Kidney epithelial cell (primary cell): ENCODE results near the gene GGT1. TPM values are rescaled to one million over a fixed set of nuclear protein-coding genes. Genes with fewer than 3 reads are reported as not detected.
"Not testable (repeated sequence)": the region's sequence is repeated elsewhere in the genome, so short reads cannot be mapped to it uniquely, and the experiment has no call there.

Experiments used
- DNase-seq: peaks from one replicate; pipeline ENCODE4 v3.0.0-alpha.2; 2010; ENCODE audit warnings: low read depth
- H3K27me3 ChIP-seq: 2 replicates; pipeline ENCODE4 v1.6.0; 2011; ENCODE audit warnings: low read length; ENCODE audit not compliant: control insufficient read depth, insufficient read depth
- H3K36me3 ChIP-seq: 2 replicates; pipeline ENCODE4 v1.5.1; 2011; ENCODE audit warnings: low read length; ENCODE audit not compliant: control insufficient read depth, insufficient read depth
- H3K4me3 ChIP-seq: 2 replicates; pipeline ENCODE4 v1.5.1; 2011; ENCODE audit warnings: low read depth, mild to moderate bottlenecking, control low read depth, low read length
- CTCF ChIP-seq: IDR thresholded peaks from 2 replicates; pipeline ENCODE4 v1.5.1; 2011; ENCODE audit warnings: mild to moderate bottlenecking, moderate library complexity, low read length, control low read depth, inconsistent platforms; ENCODE audit not compliant: insufficient read depth, poor library complexity, severe bottlenecking
- total RNA-seq: library from RNA; depleted of rRNA; stranded (reverse); fragments of >200 nt; gene quantifications from 2 replicates; pipeline ENCODE4 v1.2.3, GENCODE V29; 2015

The GGT1 gene
- total RNA-seq = 22.7 and 22.8 TPM in 2 replicates

- peak within 1 kb of the TSS; percentile 44 for H3K4me3 ChIP-seq
- not testable (repeated sequence) for H3K36me3 ChIP-seq, DNase-seq, H3K27me3 ChIP-seq
Measured at GRCh38 chr22:24602847-24603769, at the start of gene GGT1. Gene GGT1 (plus strand): TSS chr22:24603193. CDS start chr22:24611082, 7,889 bp downstream.

GRCh38 chr22:24553597-24554312 lies 49.2 kb upstream of the GGT1 start:
- H3K36me3 ChIP-seq = no peaks in the 10 kb centered on the region
- H3K4me3 ChIP-seq = peak overlapping the region; percentile 83
- TF ChIP-seq CTCF = no peak
- no peak for DNase-seq
- H3K27me3 ChIP-seq = no peaks in the 10 kb centered on the region

- no peaks in the 10 kb centered on the region for H3K36me3 ChIP-seq
- no peak for DNase-seq
- TF ChIP-seq CTCF = no peak
- H3K4me3 ChIP-seq = peak within 1 kb of the TSS; percentile 90
- H3K27me3 ChIP-seq = no peaks in the 10 kb centered on the region
Measured at GRCh38 chr22:24554313-24555164, 48.5 kb upstream of the GGT1 start, which contains the start of gene GUCD1. Gene GUCD1 (minus strand): TSS chr22:24555138. CDS start chr22:24554991, 147 bp downstream.

GRCh38 chr22:24555165-24556039 lies 47.6 kb upstream of the GGT1 start, which contains the start of gene SNRPD3:
Gene SNRPD3 (plus strand): TSS chr22:24555999. CDS start chr22:24557675, 1,676 bp downstream.
- no peaks in the 10 kb centered on the region for H3K36me3 ChIP-seq
- peak; percentile 86 for DNase-seq
- no peaks in the 10 kb centered on the region for H3K27me3 ChIP-seq
- TF ChIP-seq CTCF = peak; percentile 18
- H3K4me3 ChIP-seq = peak within 1 kb of the TSS; percentile 90

- no peak overlapping the region for H3K4me3 ChIP-seq
- no peaks in the 10 kb centered on the region for H3K36me3 ChIP-seq
- no peak for TF ChIP-seq CTCF
- no peak for DNase-seq
- no peaks in the 10 kb centered on the region for H3K27me3 ChIP-seq
Measured at GRCh38 chr22:24559471-24559870, 43.5 kb upstream of the GGT1 start.
